AG08395 (cell line): ENCODE data around the gene EEA1.
"Not testable (repeated sequence)": the region's sequence is repeated elsewhere in the genome, so short reads cannot be mapped to it uniquely, and the experiment has no call there.

ENCODE experiments used
- DNase-seq: peaks from one replicate; pipeline ENCODE4 v3.0.0; 2012; ENCODE audit warnings: mixed read lengths, low spot score

Gene EEA1

DNA sequence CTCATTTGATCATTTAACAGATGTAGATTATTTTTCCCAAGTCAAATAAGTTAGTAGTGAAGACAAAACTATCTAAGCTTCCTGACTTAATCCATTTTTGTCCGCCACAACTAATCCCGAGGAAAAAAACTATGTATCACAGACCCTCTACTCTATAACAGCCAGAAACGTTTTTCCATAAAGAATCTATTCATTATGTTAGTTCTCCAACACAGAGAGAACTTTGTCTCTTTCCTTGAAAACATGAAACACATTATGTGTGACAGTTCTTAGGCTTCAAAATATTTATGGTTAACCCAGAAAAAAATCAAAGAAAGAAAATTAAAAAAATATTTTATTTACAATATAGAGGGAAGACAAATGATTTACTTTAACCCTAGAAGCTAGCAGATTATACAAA, 126.2 kb downstream of the EEA1 start:
- no peak for DNase-seq

DNA sequence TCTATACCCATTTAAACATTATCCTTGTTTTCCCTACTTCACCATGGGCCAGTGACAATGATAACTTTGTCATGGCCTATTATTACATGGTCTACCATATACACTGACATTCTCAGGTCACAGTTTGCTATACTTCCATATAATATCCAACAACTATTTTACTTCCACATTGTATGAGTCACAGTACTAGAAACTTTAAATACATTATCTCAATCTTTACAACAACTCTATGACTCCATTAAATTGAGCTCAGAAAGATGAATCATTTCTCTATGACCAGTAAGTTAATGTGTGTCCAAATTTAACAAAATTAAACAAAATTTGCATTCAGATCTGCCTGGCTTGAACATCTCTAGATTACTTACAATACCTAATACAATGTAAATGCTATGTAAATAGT, 132.4 kb downstream of the EEA1 start:
- DNase-seq = no peak

DNA sequence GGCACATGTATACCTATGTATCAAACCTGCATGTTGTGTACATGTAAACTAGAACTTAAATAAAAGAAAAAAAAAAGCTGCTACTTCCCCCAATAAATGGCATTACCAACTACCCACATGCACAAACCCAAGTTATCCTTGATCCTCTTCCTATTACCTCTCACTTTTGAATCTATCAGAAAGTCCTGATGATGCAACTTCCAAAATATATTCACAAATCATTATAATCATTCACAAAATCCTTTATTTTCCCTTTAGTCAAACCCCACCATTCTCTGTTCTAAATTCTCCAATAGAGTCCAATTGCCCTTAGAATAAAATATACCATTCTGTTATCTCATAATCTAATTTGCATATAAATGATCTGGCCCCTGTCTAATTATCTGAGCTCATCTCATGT, 134.3 kb downstream of the EEA1 start:
- no peak for DNase-seq

DNA sequence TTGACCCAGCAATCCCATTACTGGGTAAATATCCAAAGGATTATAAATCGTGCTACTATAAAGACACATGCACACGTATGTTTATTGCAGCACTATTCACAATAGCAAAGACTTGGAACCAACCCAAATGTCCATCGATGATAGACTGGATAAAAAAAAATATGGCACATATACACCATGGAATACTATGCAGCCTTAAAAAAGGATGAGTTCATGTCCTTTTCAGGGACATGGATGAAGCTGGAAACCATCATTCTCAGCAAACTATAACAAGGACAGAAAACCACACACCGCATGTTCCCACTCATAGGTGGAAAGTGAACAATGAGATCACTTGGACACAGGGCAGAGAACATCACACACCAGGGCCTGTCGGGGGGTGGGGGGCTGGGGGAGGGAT, 134.7 kb downstream of the EEA1 start:
- DNase-seq = not testable (repeated sequence)

DNA sequence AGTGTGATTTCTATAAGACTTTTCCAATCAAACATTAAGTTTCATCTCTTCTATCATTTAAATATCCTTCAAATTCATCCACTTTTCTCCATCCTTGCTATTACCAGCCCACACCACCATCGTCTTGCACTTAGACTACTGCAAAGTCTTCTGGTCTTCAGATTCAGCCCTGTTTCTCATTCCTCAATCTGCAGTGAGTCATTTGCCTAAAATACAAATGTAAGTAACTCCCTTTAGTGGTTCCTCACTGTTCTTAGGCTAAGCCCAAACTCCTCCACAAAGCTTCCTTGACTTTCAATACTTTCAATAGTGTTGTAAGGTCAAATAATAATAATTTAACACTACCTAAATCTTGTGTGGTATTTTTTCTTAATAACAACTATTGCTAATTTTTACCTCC, 143.1 kb downstream of the EEA1 start:
- peak; percentile 48 for DNase-seq

DNA sequence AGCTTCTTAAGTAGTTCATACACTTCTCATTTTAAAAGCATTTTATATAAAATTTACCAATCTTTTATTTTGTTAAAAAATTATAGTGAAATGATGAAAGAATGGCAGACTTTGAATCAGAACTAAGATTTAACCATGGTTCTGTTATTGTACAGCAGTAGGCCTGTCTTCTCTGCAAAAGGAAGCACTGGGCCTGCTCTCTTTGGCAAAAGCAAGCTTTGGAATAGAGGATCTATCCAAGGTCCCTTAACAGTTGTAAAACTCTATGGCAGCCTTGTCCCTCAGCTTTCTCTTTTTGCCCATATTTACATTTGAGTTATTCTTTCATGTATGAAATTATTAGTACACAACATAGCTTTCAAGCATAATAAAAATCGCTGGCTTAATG, 143.5 kb downstream of the EEA1 start:
- no peak for DNase-seq

DNA sequence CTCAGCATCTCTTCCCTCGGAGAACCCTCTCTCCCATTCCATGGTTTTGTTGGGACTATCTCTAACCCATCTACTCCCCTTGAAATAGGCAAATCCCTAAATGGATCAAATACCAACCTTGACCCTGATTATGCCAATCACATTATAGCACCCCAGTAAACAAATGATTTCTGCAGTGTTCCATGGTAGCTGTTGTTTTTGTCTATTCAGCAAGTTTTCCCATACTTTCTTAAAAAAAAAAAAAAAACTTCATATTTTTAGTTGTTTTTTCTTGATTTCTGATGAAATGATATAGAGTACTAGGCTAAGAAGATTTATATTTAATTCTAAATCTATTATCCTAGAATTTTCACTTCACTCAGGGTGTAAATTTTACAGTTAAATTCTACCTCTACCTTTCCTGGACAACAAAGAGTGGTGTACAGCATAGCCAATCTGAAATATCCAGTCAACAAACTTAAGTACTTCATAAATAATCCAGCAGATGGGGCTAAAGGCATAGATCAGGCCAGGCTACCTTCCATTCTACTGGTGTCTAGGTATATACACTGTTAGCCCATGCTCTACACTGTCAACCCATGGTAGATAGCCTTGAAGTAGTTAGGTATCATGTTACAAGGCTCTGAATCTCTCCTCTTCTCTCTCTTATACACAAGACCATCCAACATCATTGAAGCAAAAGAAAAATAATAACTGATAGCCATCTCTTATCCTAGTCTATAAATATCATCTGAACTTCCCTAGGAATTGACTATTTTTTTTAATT, 144.1 kb downstream of the EEA1 start:
- DNase-seq = peak; percentile 58

DNA sequence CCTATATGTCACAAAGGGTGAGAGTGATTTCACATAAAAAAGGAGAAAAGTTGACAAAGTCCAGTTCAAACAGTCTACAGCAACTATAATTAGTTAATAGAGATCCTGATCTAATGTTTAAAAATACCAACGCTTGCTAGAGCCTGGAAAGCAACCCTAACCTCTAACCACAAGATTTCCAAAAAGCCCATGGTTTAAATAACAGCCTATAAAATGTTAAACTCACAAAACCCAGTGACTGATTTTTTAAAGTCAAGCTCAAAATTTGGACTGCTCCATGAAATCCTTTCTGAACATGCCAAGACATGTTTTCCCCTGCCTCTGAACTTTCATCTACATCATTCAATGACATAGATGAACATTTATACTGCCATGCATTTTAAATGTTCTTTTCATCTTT, 144.7 kb downstream of the EEA1 start:
- DNase-seq = peak; percentile 44

DNA sequence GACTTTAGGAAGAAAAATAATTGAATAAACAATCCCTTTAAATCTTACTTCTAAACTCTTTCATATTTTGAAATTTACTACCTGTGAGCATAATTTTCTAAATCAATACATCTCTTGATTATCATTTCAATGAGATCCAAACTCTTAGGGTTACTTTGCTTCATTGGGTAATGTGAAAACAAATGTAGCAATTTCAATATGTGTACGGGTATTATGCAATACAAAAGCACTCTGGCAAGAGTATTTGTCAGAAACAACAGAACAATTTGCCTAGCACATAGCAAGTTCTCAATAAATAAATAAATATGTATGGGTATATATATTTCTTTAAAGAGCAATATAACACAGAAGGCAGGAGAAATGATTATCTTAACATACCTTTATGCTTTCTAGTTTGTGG, 149.2 kb downstream of the EEA1 start:
- no peak for DNase-seq

DNA sequence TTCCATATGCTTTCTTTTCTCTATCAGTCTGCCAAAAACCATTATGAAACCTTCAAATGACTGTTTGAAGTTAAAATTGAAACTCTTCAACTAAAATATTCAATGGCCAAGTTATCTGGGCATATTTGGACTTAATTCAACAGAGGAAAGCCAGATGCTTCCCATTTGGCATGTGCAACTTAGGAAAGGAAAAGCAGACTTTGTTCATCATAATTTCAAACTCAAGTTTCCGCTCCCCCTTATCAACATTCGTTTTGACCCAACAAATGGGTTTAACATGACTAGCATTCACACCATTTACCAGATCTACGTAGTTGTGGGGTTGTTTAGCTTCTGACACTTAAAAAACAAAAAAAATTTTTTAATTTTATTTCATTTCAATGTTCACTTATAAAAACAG, 150.6 kb downstream of the EEA1 start:
- DNase-seq = no peak

DNA sequence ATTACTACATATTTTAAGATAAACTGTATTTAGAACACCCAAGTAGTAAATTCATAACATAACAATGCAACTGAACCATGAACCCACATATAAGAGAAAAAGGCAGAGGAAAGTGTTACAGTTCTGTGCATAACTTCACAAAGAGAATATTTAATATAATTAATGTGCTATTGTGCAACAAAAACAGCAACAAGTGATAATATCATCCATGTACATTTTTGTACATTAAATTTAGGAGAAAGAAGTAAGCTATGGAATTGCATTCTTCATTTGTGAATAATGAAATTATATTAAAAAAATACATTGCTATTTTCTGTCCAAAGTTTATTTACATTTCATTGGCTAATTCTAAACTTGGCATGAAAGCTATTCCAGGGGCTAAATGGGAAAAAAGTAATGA, 153.7 kb downstream of the EEA1 start:
- no peak for DNase-seq

DNA sequence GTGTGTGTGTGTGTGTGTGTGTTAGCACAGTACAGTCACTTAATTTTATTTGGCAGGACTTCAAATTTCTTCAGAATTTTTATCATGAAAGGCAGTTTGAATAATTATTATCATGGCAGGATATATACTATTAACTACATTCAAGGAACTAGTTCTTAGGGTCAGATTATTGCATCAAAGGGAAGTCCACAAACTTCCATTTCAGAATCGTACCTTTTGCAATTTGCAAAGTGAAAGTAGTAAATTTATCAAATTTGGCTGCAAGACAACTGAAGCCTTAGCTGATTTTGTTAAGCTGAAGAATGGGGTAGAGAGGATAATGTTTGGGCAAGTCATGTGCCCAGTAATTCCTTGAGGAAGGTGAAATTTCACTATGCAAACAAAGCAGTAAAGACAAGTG, 158.1 kb downstream of the EEA1 start:
- no peak for DNase-seq

DNA sequence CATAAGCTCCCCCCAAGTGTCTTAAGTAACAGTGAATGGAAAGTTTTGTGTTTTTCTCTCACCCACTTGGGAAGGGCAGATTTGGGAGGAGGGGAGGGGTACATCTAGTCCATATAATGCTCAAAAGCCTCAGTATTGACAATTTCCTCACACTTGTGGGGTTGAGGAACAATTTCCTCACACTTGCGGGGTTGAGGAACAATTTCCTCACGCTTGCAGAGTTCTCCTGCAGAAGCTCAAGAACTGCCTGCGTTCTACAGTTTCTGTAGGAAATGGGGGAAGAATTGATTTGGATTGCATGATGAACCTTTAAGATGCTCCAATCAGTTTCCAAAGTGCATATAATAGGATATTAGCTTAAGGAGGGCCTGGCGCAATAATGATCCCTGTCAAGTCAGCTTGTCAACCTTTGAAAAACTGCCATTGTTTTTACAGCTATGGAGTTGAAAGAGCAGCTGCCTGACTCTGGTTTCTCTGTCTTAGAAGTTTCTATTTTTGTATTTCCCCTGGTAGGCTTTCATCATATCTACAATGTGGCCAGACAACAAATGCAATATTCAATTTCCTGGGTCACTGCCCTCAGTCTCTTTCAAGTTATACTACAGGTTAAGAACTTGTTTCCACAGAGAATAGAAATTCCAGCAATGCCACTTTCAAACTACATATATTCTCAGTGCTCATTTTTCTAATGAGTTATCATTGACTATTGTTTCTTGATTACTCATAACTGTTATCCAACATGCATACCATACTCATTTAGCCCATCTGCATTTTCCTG, 159.8 kb downstream of the EEA1 start:
- no peak for DNase-seq

DNA sequence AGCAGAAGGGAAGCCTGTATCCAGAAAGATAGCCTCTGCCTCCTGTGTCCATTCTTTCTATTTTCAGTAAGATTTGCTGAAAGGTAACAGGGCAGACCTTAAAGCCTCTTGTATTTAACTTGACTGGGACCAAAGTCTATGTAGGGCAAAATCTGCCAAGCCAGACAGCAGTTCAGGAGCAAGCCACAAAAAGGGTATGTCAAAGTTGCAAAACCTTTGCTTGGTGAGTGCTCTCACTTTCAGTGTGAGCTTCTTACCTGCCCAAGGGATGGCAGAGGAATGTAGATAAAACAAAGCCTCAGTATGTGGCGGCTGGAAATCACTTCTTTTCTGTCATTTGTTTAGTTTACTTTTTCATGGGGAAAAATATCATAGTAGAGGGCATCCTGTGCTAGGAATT, 163.2 kb downstream of the EEA1 start:
- no peak for DNase-seq

DNA sequence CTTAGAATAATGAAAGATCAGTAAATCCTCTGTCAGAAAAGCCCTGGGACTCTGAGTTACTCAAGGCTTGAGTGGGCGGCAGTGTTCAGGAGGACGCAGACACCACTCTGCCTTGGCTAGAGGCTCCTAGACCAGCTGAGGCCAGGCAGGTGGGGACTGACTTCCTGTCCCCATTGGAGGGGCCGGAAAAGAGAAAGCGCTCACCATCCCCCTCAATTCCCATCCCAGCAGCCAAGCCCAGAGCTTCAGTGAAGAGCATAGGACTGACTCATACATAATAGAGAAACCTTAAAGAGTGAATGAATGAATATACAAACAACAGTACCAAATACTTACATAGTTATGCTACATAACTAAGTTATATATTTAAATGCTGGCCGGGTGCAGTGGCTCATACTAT, 164.3 kb downstream of the EEA1 start:
- DNase-seq = no peak

DNA sequence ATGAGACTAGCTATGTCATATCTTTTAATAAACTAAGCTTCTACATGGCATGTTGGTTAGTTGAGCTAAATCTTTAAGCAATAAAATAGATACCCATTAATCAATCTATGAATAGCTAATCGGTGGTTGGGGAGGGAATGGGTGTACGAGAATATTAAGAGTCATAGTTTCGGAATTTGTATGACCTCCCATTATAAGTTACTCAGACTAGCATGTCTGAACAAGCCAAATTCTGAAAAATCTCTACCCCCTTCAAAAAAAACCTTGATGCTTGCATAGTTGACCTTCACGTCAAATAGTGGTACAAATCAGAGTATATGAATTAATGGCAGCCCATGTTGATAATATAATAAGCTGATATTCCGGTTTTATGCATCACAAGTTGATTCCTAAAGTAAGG, 166.3 kb downstream of the EEA1 start:
- no peak for DNase-seq

DNA sequence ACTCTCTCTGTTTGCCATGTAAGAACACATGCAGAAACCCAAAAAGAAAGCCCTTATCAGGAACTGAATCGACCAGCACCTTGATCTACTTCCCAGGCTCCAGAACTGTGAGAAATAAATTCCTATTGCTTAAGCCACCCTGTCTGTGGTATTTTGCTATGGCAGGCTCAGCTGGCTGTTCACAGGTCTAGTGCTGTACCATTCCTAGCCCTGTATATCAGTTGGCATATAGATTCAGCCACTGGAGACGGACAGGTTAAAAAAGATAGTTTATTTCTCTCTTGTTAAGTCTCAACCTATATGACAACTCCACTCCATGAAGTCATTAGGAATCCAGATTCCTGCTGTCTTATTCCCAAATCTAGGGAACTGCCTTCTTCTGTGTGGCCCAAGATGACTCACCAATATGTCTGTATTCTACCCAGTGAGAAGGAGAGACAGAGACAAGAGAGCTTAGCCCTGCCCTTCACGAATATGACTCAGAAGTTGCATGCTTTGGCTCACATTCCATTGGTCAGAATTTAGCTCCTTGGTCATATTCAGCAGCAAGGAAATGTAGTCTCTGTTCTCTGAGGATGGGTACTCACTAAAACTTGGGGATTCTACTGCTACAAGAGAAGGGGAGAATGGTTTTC, 169.3 kb downstream of the EEA1 start:
- peak; percentile 87 for DNase-seq

DNA sequence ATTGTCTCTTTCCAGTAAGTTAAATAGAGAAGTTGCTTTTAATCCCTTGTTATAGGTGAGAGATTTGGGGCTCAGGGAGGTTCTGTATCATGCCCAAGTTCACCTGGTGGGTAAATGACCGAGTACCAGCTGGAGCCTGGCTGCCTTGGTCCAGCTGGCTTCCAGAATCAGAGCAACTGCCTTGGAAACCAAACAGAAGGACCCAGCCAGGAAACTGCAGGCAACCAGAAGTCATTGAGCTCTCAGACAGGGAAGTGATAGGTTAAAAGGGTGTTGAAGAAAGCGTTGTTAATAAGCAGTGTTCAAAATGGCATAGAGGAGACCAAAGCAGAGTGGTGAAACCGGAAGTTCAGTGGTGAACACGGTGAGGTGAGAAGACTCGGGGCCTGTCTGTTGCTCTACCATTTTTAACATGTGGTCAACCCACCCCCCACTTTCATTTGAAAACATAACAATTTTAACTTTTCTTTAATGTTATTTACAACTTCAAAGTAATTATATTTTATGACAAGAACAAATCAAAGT, 171.4 kb downstream of the EEA1 start:
- no peak for DNase-seq

DNA sequence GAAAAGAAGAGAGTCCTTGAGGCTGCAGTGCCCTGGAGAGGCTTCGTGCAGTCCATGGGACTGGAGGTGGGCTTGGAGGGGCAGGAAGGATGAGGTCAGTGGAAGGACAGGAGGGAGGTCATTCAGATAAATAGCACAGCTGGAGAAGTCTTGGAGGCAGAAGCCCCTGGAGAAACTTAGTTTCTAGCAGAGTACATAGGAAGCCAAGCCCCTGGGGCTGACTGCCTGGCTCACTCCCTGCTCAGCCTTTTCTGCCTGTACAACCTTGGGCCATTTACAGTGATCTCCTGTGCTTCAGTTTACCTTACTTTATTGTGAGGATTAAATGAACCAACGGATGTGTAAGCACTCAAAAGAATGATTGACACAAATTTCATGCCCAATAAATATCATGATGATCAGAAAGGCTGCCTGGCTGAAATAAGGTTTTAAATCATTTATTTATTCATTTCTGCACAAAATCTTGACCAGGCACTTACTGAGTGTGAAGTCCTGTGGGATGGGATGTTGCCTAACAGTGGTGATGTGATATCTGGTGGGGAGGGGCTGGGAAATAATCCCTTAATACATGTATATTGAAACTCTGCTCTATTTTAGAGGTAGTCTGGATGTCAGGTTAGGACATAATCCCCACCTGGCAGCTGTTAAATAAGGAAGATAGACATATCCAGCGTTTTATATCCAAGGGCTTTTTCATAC, 172.0 kb downstream of the EEA1 start:
- DNase-seq = no peak

DNA sequence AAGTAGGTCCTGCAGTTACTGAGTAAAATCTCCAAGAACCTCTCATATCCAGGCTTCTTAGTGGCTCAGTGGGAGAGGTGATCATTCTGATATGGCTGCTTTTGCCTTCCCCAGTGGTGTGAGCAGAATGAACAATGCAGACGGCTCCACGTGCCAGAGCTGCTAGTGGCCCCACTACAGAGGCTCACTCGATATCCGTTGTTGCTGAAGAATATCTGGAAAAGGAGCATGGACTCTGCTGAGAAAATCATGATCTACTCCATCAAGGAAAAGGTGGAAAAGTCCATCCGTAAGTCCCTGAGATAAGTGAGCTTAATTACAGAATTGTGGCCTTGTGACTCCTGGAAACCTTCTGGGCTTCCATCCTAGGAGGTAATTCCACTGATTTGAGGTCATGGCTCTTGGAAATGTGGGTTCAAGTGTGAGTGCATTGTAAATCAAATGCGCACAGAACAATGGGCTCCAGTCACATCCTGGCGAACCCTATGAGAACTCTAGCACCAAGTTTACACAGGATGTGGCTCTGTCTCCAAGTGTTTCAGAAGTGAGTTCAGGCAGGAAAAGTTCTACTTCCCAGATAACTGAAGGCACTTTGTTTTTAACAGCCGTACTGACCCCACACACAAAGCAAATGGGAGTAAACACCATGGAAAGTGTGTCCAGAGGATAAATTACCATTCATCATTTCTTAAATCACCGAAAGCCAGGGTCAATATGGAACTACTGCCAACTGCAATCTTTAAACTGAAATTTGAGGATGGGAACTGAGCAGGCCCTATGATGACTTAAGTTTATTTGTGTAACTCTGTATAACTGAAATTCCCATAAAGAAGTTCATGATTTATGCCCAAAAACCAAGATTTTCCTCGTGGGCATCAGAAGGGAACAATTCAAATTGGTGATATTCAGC, 174.9 kb downstream of the EEA1 start:
- DNase-seq = no peak

DNA sequence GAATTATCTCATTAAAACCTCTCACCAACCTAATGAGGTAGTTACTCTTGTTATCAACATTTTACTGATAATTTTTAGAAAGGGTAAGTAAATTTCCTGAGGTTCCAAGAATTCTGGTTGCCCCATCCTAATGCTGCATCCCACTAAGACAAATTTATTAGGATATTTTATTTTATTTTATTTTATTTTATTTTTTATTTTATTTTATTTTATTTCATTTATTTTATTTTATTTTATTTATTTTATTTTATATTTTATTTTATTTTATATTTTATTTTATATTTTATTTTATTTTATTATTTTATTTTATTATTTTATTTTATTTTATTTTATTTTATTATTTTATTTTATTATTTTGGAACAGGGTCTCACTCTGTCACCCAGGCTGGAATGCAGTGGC, 179.4 kb downstream of the EEA1 start:
- DNase-seq = not testable (repeated sequence)
